ENCODE results near the gene SINHCAF. TPM values are rescaled to one million over a fixed set of nuclear protein-coding genes. Genes with fewer than 3 reads are reported as not detected.

Gene SINHCAF
- total RNA-seq, 1 experiment from 2014 or later, result 152 TPM

DNA sequence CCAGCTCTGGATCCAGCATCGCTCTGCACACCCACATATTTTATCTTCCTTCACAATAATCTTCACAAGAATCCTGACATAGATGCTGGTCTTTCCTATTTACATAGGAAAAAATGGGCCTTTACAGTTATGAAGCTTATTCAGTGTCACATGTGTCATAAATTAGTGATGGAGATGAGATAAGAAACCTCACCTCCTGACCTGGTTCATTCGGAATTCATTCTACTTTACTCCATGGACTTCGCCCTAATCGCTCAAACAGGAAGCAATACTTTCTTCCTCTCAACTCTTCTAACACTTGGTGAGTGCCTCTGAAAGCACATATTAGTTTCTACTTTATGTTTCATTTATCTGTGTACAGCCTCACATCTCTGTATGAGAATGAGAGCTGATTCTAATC is 12.0 kb upstream of the SINHCAF start:
- no peak overlapping the region for H3K27ac ChIP-seq
- CTCF ChIA-PET, result no interaction called here

DNA sequence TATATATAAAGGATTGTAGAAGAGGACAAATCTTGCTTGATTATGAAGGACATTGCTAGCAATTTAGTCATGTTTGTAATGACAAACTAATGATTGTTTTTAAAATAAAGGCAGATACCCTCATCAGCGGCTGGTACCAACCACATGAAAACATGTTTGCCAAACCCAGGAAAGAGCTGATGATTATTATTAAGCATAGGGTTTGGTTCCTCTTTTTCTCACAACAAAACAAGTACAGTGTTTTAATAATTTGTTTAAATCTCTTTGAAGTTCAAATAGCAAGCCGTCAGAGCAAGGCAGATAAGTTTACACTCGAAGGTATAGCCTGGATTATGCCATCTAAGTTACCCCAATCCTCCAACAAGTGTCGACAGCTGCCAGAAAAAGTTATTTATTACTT is 5.3 kb upstream of the SINHCAF start:
- Histone ChIP-seq H3K79me2 (ENCODE audit: low read depth) (no peaks in the 10 kb centered on the region), H2AFZ (no peak overlapping the region), H3K27me3 (ENCODE audit: insufficient read depth, low read depth) (no peaks in the 10 kb centered on the region), H3K9me2 (ENCODE audit: insufficient read depth) (no peaks in the 10 kb centered on the region), H3K4me3 (no peak overlapping the region), H3K4me1 (replicated peaks; ENCODE audit: insufficient read depth) (0 out of 2 replicates have a peak, but pooled peaks cover 6% of the 10 kb centered on the region), H3K4me2 (no peak overlapping the region), H3K36me3 (ENCODE audit: low read depth) (no peaks in the 10 kb centered on the region), H3F3A (ENCODE audit: insufficient read depth, low read depth) (peaks cover 12% of the 10 kb centered on the region; the same call in 1 of the 2 replicates), H4K20me1 (ENCODE audit: insufficient read depth) (no peaks in the 10 kb centered on the region), H3K27ac (no peak overlapping the region), H3K9me3 (ENCODE audit: insufficient read depth, low read depth) (no peaks in the 10 kb centered on the region)
- DNase-seq, result no peak
- POLR2A ChIA-PET (ENCODE audit: unreplicated experiment), result interaction anchor here (0.7 kb wide), 1 partner anchor 40 kb away, joined by 6 read pairs; no protein-coding TSS in a partner anchor
- intact Hi-C loops (cut with micrococcal nuclease; ENCODE audit: unreplicated experiment), result no loop called here
- CTCF ChIA-PET, result interaction anchor here (0.6 kb wide), 1 partner anchor 8 kb away, joined by 4 read pairs; no protein-coding TSS in a partner anchor
- TF ChIP-seq, protein P1, sequence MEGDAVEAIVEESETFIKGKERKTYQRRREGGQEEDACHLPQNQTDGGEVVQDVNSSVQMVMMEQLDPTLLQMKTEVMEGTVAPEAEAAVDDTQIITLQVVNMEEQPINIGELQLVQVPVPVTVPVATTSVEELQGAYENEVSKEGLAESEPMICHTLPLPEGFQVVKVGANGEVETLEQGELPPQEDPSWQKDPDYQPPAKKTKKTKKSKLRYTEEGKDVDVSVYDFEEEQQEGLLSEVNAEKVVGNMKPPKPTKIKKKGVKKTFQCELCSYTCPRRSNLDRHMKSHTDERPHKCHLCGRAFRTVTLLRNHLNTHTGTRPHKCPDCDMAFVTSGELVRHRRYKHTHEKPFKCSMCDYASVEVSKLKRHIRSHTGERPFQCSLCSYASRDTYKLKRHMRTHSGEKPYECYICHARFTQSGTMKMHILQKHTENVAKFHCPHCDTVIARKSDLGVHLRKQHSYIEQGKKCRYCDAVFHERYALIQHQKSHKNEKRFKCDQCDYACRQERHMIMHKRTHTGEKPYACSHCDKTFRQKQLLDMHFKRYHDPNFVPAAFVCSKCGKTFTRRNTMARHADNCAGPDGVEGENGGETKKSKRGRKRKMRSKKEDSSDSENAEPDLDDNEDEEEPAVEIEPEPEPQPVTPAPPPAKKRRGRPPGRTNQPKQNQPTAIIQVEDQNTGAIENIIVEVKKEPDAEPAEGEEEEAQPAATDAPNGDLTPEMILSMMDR (conservative IDR thresholded peaks at IDR 0.05), result no peak
- no peak for TF ChIP-seq EZH2 (IDR thresholded peaks at IDR 0.05; ENCODE audit: low read depth)
- no TSS peak for BruUV-seq (replicated peaks)

More for the DNA sequence above, 12.0 kb upstream of the SINHCAF start:
- Histone ChIP-seq H3F3A (ENCODE audit: insufficient read depth, low read depth) (peaks cover 11% of the 10 kb centered on the region), H3K9me3 (ENCODE audit: insufficient read depth, low read depth) (no peaks in the 10 kb centered on the region), H3K4me1 (replicated peaks; ENCODE audit: insufficient read depth) (peaks cover 15% of the 10 kb centered on the region), H3K36me3 (ENCODE audit: low read depth) (no peaks in the 10 kb centered on the region), H3K79me2 (ENCODE audit: low read depth) (no peaks in the 10 kb centered on the region), H3K4me2 (no peak overlapping the region), H3K9me2 (ENCODE audit: insufficient read depth) (no peaks in the 10 kb centered on the region), H3K4me3 (no peak overlapping the region), H2AFZ (no peak overlapping the region), H3K27me3 (ENCODE audit: insufficient read depth, low read depth) (no peaks in the 10 kb centered on the region), H4K20me1 (ENCODE audit: insufficient read depth) (no peaks in the 10 kb centered on the region)
- no TSS peak for BruUV-seq (replicated peaks)
- POLR2A ChIA-PET (ENCODE audit: unreplicated experiment), result no interaction called here
- no peak for TF ChIP-seq EZH2 (IDR thresholded peaks at IDR 0.05; ENCODE audit: low read depth)
- no peak for DNase-seq
- intact Hi-C loops (cut with micrococcal nuclease; ENCODE audit: unreplicated experiment), result no loop called here

DNA sequence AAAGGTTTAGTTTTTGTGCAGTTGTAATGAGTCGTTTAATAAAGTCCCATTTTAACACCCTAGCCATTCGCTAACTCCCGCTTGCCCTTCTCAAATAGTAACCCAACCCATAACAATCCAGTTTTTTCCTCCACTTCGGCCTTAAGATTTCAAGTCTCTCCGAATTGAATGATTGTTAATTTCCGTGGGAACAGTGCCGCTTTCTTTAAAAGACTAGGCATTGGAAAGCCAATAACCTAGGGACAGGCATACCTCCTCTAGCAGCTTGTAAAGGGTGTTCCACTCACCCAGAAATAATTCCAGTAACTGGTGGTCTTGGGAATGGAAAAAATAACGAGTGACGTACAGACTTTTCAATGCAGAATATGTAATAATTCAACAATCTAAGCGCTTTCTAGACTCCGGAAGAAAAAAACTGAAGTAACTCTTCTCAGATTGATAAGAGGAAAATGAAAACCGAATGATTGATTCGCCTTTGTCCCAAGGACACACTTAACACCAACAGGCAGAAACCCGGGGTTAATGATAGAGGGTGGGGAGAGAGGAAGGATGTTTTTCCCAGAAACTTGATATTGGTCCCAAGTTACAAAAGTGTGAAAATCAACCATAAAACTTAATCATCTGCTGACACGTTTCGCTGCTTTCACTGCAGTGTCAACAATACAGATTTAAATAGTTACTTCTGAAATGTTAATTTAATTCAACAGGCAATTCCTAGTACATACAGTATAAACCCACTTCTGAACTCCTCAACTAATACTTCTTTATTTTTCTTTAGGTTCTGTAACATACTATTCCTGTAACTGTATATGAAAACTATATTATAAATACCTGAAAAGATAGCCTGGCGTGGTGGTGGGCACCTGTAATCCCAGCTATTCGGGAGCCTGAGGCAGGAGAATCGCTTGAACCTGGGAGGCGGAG is 1.0 kb upstream of the SINHCAF start:
- Histone ChIP-seq H3K36me3 (ENCODE audit: low read depth) (no peaks in the 10 kb centered on the region), H3K27me3 (ENCODE audit: insufficient read depth, low read depth) (no peaks in the 10 kb centered on the region), H3K4me2 (peak overlapping the region; percentile 82), H3K79me2 (ENCODE audit: low read depth) (peaks cover 39% of the 10 kb centered on the region), H2AFZ (peak overlapping the region; percentile 86), H3K9me3 (ENCODE audit: insufficient read depth, low read depth) (no peaks in the 10 kb centered on the region), H3F3A (ENCODE audit: insufficient read depth, low read depth) (peaks cover 12% of the 10 kb centered on the region; the same call in 1 of the 2 replicates), H4K20me1 (ENCODE audit: insufficient read depth) (peaks cover 8% of the 10 kb centered on the region), H3K4me1 (replicated peaks; ENCODE audit: insufficient read depth) (peaks cover 15% of the 10 kb centered on the region), H3K9me2 (ENCODE audit: insufficient read depth) (no peaks in the 10 kb centered on the region), H3K27ac (no peak overlapping the region), H3K4me3 (peak overlapping the region; percentile 91)
- no TSS peak for BruUV-seq (replicated peaks)
- intact Hi-C loops (cut with micrococcal nuclease; ENCODE audit: unreplicated experiment), result loop anchor here (1.0 to 10.0 kb wide), 7 partner anchors 36 to 1568 kb away; partner anchors contain the start of gene PKP2
- ChIA-PET CTCF (no interaction called here), POLR2A (ENCODE audit: unreplicated experiment) (interaction anchor here (0.5 to 1.0 kb wide), 10 partner anchors 11 to 1116 kb away, joined by 4 to 46 read pairs (median 8); no protein-coding TSS in a partner anchor)
- TF ChIP-seq, protein P1 (conservative IDR thresholded peaks at IDR 0.05), result no peak
- no peak for TF ChIP-seq EZH2 (IDR thresholded peaks at IDR 0.05; ENCODE audit: low read depth)
- no peak for DNase-seq

Measured in PC-9 (cell line).